ENCODE results near the gene ANKZF1.
"Not testable (repeated sequence)": the region's sequence is repeated elsewhere in the genome, so short reads cannot be mapped to it uniquely, and the experiment has no call there.

Gene ANKZF1

GRCh38 chr2:219230059-219230540 lies 494 bp downstream of the ANKZF1 start:
- DNase-seq: no peak

GRCh38 chr2:219234331-219234730 lies 4.7 kb downstream of the ANKZF1 start:
- no peak for DNase-seq

GRCh38 chr2:219243291-219243761 lies 13.7 kb downstream of the ANKZF1 start:
- DNase-seq: no peak

GRCh38 chr2:219244789-219245147 lies 15.2 kb downstream of the ANKZF1 start:
- DNase-seq: no peak

GRCh38 chr2:219245148-219245898 lies 15.7 kb downstream of the ANKZF1 start, which contains the start of the genes GLB1L and STK16:
GLB1L (minus strand) TSS chr2:219245444; CDS start chr2:219243573, 1,871 bp downstream.
STK16 (plus strand) TSS chr2:219245479; CDS start chr2:219246000, 521 bp downstream.
- peak; percentile 96 for DNase-seq

GRCh38 chr2:219245899-219246230 lies 16.3 kb downstream of the ANKZF1 start:
- DNase-seq: no peak

GRCh38 chr2:219246559-219246958 lies 17.0 kb downstream of the ANKZF1 start:
- no peak for DNase-seq

GRCh38 chr2:219247678-219248642 lies 18.4 kb downstream of the ANKZF1 start:
- no peak for DNase-seq

- DNase-seq: no peak
These were observed 19.2 kb downstream of the ANKZF1 start for GRCh38 chr2:219248845-219249202.

- DNase-seq: peak; percentile 77
These were observed 19.8 kb downstream of the ANKZF1 start for GRCh38 chr2:219249203-219249980.

GRCh38 chr2:219250049-219250781 lies 20.6 kb downstream of the ANKZF1 start:
- DNase-seq: no peak

- no peak for DNase-seq
These were observed 22.1 kb downstream of the ANKZF1 start for GRCh38 chr2:219251656-219252055.

- no peak for DNase-seq
These were observed 22.5 kb downstream of the ANKZF1 start for GRCh38 chr2:219252084-219252483.

GRCh38 chr2:219252570-219252899 lies 22.9 kb downstream of the ANKZF1 start:
- no peak for DNase-seq

GRCh38 chr2:219252900-219253752 lies 23.5 kb downstream of the ANKZF1 start, which contains the start of gene TUBA4B:
TUBA4B (plus strand) TSS chr2:219253243; CDS start chr2:219253408, 165 bp downstream.
- DNase-seq: peak; percentile 63

GRCh38 chr2:219253753-219254589 lies 24.4 kb downstream of the ANKZF1 start, which contains the start of gene TUBA4A:
TUBA4A (minus strand) TSS chr2:219253918; CDS start chr2:219253858, 60 bp downstream.
- peak; percentile 79 for DNase-seq

- DNase-seq: no peak
These were observed 25.1 kb downstream of the ANKZF1 start for GRCh38 chr2:219254590-219255201.

- not testable (repeated sequence) for DNase-seq
These were observed 29.3 kb downstream of the ANKZF1 start for GRCh38 chr2:219258942-219259341.

All from femur (tissue), 1 donor.